NCI-H1417 treated with DMSO at 0.1 percent for 48 hours (cell line): Measurements from ENCODE around the gene CR1.
"Not testable (repeated sequence)": the region's sequence is repeated elsewhere in the genome, so short reads cannot be mapped to it uniquely, and the experiment has no call there.

ENCODE experiments used
- DNase-seq: peaks from one replicate; lab custom pipeline; 2025; lab: John Stamatoyannopoulos, UW

Gene CR1

DNA sequence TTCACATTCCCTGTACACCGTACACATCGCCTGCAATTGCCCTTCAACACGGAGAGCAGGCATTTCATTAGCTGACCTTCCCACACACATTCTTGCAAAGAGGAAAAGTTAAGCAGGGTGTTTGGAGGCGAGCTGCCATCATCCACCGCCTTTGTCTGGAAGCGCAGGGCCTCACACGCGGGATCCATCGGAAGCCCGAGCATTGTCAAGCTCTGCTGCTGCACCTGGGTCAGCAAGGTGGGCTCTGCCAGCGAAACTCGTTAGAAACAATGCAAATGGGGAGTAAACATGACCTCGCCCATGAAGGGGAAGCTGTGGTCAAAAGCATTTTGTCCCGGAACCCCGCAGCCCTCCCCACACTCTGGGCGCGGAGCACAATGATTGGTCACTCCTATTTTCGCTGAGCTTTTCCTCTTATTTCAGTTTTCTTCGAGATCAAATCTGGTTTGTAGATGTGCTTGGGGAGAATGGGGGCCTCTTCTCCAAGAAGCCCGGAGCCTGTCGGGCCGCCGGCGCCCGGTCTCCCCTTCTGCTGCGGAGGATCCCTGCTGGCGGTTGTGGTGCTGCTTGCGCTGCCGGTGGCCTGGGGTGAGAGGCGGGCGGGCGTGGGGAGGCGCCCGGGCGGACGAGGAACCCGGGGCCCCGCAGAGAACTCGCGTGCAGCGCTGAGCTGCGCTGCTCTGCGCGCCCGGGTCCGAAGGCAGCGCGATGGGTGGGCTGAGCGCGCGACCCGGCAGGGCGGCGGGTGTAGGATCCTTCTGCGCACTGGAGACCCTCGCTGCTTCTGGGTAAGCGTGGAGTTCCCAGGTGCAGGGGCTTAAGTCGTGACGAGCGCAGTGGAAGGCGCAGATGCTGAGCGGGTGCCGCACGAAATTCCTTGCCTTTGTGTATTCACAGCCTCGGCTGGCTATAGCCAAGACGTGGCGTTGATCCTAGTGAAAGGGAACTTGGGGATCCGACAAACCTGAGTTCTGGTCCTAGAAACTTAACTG is at the start of gene CR1:
Gene CR1, plus strand, starts transcription at position 357 of the 992 bp plus-strand sequence. Its CDS starts 111 bp downstream, at position 468.
- DNase-seq: no peak

DNA sequence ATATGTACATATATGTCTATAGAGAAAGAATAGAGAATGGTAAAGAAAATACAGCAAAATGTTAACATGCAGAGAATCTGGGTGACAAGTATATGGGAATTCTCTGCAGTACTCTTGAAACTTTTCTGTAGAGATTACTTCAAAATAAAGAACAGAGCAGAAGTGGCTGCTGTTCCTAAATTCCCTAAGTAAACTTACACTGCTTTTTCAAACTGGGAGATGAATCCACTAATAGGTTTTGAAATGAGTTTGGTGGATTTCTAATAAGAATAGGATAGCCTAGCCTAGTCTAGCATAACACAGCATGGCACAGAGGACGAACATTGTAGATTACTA is 42.3 kb upstream of the CR1 start:
- no peak for DNase-seq

DNA sequence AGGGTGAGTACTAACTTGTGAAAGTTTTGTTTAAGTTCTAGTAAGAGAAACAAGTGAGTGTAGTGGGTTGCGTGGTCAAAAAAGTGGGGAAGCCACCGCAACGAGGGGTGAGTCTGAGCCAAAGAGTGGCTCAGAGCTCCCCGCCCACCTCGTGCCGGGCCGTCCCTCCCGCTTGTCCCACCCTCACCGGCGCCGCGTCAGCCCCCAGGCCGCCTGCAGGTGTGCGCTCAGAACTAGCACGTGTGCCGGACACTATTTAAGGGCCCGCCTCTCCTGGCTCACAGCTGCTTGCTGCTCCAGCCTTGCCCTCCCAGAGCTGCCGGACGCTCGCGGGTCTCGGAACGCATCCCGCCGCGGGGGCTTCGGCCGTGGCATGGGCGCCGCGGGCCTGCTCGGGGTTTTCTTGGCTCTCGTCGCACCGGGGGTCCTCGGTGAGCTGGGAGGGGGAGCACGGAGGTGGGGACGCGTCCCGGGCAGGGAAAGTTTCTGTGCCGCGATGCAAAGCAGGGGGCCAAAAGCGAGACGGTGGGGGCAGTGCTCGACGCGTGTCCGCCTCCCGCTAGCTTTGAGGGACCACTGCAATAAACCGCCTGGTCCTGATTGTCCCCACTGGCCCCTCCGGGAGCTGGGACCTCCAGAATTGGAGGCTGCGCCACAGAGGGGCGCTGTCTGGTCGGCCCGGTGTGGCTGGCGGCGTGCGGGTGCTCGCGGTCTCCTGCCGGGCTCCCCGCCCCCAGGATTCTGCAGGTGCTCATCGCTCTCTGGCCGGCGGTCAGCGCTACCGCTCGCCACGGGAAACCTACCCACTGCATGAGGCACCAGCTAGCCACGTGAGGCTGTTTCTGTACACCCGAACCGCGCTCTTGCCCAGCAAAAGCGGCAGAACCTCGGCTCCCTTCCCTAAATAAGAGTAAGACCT is 41.7 kb upstream of the CR1 start, which contains the start of gene CR2:
Gene CR2, plus strand, starts transcription at position 283 of the 919 bp plus-strand sequence. Its CDS starts 91 bp downstream, at position 374.
- DNase-seq: no peak

DNA sequence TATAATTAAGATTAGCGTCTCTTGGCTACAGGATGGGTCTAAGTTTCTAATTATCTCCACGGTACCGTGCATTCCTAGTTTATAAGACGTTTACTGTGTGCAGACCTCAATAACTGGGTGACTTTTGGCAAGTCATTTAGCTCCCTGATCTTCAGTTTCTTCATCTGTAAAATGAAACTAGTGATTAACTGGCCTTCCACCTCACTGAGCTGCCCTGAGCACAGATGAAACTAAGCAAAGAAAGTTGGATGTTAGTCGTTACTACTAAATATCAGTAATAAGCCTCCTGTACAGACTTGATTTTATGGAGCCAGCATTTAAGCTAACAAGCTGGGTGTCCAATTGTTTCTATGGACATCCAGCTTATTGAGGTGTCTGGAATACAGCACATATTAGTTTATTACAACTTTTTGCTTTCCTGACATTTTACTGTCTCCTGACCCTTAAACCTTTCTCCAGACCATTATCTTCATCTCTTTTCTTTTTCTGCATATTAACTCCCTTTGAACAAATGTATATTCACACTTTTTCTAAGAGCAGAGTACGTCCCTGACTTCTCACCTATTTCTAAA is 40.7 kb upstream of the CR1 start:
- DNase-seq: no peak

DNA sequence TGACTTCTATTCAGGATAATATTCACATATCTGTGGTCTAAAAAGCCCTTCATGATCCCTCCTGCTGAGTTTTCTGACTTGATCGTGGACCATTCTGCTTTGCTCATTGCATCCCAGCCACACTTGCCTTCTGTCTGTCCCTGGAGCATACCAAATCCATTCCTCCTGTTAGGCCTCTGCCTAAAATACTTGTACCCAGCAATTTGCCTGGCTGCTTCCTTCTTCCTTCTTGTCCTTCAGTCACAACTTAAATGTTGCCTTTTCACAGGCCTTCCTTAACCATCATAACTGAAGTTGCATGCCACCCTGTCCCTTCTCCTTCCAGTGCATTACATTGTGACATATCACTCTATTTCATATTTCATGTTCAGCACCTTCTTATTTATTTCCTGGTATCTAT is 37.5 kb upstream of the CR1 start:
- no peak for DNase-seq

DNA sequence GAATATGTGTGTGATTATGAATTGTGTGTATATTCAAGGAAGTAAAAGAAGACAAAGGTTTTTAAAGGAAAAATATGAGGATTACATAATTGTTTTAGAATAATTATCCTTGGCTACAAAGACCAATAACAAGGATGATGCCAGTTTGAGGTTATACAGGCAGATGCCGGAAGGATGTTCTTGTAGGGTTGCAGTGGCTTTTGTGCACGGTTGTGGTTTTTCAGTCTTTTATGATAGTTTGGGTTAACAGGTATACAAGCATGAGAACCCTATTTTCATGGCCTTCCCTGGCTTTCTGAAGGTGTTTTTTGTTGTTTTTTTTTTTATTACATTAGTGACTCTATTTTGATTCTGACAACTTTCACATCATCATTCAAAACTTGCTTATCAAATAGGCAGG is 36.9 kb upstream of the CR1 start:
- no peak for DNase-seq

DNA sequence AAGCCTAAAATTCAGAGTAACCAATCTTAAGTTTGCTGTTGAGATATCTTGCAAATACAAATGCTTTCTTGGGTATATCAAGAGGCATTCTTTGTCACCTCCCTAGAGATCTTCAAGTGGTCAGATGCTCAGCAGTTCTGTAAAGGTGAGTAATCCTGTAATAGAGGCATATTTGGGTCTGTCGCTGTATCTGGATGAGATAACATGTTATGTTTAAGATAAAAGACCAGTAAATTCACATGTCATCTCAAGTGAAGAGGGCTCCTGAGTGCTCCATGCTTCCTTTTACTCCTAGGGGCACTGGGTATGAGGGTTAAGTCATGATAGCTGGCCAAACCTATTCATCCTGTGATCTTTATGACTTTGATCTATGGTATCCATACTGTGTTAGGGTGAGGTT is 34.3 kb upstream of the CR1 start:
- no peak for DNase-seq

DNA sequence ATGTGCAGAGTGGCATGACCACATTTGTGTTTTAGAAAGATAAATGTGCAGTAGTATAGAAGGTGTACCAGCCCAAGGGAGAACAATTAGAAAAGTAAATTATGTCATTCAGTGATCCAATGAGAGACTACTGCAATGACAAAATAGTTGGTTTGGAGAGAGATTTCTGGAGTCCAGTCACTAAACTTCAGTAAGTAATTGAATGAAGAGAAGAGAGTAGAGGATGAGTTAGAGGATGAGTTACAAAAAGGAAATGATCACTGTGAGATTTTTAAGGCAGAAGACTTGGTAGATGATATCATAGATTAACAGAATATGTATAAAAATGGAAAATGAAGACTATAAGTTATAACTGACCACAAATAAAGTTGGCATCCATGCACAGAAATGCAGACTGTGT is 33.4 kb upstream of the CR1 start:
- no peak for DNase-seq

DNA sequence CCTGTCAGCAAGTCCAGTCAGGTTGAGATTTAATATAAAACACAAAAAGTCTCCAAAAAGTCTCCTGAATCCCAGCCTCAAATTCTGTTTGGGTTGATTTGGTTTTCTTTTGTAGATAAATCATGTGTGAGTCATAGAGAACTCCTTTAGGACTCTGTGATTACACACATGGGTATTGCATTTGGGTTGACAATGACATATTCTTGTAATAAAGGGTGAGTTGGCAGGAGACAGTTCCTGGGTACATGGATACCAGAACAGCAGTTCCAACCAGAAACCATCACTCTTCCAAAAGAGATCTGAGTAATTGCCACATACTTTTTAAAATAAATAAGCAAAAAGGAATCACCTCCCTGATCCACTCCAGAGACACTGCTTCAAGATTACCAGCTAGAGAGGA is 32.9 kb upstream of the CR1 start:
- no peak for DNase-seq

DNA sequence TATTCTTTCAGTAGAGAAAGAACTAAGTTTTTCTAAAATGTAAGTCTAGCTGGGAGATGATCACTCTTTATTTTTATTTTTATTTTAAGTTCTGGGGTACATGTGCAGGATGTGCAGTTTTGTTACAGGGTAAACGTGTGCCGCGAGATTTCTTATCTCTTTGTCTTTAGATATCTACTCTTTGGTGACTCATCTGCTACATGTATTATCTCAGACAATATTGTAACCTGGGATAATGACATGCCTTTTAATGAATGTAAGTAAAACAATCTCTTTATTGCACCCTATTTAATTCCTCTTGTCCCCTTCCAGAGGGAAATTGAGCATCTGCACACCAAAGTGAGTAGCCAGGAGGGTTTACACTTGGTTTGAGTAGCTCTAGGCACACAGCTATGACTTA is 32.4 kb upstream of the CR1 start:
- DNase-seq: no peak

DNA sequence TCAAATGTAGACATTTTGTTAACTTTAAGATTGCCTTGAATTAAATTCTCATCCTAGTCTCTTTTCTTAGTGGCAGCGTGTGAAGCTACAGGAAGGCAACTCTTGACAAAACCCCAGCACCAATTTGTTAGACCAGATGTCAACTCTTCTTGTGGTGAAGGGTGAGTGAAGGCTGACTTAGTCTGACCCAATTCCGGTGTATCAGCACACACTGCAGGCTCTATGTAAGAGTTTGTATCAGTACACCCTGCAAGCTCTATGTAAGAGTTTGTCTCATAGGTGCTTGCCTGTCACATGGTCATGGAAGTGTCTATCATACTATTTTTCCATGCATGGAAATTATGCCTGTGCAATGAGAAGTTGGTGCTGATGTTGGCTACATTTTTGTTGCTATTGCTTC is 25.0 kb upstream of the CR1 start:
- no peak for DNase-seq

DNA sequence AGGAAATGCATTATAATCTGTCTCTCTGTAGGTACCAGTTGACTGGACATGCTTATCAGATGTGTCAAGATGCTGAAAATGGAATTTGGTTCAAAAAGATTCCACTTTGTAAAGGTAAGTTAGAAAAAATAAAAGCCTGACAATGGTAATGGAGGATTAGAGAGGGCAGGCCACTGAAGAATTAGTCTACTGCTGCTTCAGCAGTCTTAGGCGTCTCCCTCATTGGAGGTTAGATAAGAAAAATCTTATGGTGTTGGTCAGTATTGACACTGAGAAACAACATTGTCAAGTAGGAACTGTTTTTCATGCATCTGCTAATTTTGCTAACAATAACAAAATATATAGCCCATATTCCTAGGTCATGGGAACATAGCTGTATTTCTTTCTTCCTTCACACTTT is 21.7 kb upstream of the CR1 start:
- no peak for DNase-seq

DNA sequence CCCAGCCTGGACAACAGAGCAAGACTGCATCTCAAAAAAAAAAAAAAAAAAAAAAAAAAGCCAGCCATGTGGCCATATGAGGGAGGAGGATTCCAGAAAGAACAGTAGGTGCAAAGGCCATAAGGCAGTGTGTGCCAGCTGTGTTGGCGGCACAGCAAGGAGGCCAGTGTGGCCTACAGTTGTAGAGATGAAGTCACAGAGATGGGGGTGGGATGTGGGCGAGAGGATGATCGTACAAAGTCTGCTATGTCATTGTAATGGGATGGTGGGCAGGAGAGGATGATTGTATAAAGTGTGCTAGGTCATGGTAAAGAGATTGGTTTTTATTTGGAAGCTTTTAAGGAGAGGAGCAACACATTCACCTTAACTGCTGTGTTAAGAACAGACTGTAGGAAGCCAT is 9.8 kb upstream of the CR1 start:
- DNase-seq: no peak

DNA sequence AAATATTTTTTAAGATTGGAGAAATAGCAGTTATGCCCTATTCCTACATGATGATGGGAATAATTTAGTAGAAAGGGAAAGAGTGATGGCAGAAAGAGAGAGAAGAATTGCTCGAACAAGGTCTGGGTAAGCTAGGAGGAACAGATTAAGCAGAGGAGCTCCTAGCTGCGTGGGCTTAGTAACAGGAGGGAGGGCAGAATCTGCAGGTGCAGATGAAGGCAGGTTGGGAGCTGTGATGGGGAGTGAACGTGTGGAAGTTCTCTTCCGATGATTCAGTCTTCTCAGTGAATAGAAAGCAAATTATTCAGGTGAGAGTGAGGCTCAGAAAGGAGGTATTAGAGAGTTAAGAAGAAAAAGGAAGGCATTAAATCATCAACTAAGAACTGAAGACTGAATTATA is 8.3 kb upstream of the CR1 start:
- no peak for DNase-seq

DNA sequence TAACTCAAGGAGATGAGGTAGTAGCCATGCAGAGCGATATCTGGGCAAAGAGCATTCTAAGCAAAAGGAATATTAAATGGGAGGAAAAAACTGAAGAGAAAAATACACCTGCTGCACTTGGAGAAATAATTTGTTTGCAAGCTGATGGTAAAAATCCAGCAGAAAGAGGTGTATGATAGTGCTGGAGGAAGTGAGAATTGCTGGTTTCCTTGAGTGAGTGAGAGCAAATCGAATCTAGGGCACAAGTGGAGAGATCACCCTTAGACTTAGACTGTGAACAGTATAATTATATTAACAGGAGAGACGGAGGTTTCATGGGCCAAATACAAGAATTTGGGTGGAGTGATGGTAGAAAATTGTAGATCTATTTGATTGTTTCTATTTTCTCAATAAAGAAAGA is 2.7 kb upstream of the CR1 start:
- no peak for DNase-seq

DNA sequence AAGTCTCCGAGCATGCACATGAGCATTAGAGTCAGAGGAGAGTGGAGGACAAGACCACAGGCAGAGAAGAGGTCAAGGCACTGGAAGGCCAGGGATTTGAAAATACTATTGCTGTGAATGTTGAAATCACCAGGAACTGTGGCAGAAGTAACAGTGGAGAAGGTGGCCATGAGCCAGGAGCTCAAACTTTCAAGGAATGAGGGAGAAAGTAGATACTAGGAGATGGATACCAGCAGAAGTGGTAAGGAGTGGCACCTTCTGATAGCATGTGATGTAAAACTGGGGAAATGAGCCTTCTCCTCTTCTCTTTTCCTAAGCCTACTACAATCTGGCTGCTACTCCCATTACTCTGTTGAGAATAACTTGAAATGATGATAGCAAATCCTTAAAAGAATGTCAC is 1.8 kb upstream of the CR1 start:
- no peak for DNase-seq

DNA sequence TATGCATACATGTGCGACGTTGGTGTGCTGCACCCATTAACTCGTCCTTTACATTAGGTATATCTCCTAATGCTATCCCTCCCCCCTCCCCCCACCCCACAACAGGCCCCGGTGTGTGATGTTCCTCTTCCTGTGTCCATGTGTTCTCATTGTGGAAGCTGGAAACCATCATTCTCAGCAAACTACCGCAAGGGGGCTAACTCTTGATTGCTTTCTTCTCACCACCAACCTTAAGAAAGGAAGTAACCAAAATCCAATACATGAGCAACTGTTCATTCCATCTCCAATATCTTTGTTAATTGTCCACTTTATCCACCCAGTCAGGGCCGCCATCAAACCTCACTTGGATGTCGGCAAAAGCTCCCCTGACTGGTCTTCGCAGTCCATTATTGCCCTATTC is 676 bp upstream of the CR1 start:
- DNase-seq: not testable (repeated sequence)

DNA sequence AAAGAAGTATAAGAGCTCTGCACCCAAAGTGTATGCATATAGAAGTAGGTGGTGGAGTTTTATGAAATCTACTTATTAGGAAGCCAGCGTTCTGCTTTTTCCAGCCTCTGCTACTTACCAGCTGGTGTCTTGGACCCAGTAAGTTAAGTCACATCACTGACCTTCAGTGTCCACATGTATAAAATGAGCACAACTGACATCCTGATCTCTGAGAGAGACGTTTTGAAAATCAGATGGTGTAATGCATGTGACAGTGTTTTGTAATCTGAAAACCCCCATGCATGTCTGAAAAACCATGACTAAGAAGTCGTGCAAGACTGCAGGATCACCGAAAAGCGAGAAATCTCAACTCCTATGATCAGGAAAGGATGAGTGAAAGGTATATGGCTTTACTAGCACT is 2.0 kb downstream of the CR1 start:
- no peak for DNase-seq

DNA sequence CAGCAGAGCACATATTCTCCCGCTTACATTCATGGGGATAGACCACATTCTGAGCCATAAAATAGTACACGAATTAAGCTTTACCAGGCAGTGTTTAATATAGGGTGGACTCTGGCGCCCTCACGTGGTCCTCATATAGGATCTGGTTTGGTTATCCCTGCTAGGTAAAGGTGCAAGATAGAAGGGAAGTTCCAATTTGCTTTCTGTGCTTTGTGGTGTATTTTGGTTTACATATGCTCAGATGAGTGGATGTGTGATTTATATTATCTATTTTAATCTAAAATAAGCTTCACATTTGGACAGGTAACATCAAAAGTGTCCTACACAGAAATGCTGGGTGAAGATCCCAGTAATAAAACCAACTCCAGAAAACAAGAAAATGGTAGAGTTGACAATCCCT is 3.6 kb downstream of the CR1 start:
- peak; percentile 34 for DNase-seq

DNA sequence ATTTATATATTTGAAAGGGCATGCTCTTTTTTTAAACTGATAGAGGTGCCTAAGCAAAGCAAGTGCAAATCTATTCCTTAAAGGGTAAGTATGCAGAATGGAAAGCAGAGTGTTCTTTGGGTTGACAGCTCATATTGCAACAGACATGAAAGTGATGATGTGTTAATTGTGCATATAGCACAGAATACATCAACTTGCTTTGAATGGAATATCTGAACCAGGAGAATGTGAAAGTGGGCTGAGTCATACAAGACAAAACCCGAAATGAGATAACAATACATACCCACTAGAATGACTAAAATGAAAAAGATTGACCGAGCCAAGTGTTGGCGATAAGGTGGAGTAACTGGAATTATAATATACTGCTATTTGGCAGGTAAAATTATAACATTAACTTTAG is 4.3 kb downstream of the CR1 start:
- DNase-seq: no peak

DNA sequence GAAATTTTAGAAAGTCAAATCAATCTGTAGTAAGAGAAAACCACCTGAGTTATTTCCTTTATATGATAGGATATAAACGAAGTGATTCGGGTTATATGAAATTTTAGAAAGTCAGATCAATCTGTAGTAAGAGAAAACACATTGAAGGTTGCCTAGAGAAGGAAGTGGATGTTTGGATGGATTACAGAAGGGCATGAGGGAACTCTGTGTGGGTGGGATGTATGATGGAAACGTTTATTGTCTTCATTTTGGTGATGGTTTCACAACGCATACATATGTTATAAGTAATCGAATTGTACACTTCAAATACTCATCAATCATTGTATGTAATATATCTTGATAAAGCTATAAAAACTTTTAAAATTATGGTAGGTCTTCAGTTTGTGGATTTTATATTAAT is 5.1 kb downstream of the CR1 start:
- no peak for DNase-seq

DNA sequence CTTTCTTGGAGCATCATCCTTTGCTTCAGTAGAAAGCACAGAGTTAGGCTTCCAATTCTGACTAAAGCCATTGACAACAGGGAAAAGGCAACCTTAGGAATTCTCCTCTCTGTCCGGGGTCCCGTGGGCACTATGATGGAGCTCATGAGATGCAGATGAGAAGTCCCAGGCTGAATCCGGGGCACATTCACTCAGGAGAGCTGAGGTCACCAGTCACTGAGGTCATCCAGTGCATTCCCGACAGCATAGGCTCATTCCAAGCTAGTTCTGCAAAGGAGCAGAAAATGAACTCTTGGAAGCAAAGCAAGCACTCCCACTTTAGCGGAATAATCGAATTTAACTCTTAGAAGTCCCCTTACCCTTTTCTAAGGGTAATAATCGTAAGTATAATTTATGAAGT is 6.8 kb downstream of the CR1 start:
- no peak for DNase-seq

DNA sequence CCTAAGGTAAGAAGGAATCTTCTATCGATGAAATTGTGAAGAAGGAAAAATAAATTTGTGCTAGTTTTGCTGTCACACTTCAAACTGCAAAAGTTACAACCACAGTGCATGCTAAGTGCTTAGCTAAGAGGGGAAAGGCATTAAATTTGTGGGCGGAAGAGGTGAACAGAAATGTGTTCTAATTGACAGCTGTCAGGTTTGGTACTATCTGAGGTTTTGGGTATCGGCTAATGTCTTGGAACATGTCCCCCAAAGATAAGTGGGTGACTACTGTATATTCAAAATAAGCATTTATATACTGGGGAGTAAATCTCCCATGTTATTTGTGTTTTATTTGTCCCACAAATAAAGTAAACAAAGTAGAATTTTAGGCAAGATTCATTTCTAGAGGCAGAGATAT is 8.0 kb downstream of the CR1 start:
- DNase-seq: no peak
